ENCODE data around the gene MAEA.

- TF ChIP-seq CTCF (IDR thresholded peaks at IDR 0.05; ENCODE audit: insufficient read depth, low read length, poor library complexity, severe bottlenecking) (no peak), EZH2phosphoT487 (conservative IDR thresholded peaks at IDR 0.05; ENCODE audit: low read length) (no peak)
Observed at GRCh38 chr4:1321946-1322650, 32.4 kb downstream of the MAEA start.
